GM12878 (cell line): ENCODE results near the gene AKAP13. TPM values are rescaled to one million over a fixed set of nuclear protein-coding genes. Genes with fewer than 3 reads are reported as not detected.

Experiments used
- ATAC-seq: fragments of 200-7000 bp; cut with Tn5 transposase; 3 replicates; pipeline ENCODE4 v1.9.1; 2020; ENCODE audit warnings: mild to moderate bottlenecking, moderate library complexity
- BruUV-seq: library from RNA; stranded (reverse); fragments of 400-500 nt; replicated peaks from 2 replicates; lab custom pipeline; 2021; lab: Mats Ljungman, UMichigan
- CTCF ChIA-PET: fragments of 300-600 bp; sonication (Branson Sonifier 250); formaldehyde crosslinking; extraction: SDS; loops from one replicate; lab custom pipeline; 2021; ENCODE audit warnings: inconsistent platforms; lab: Yijun Ruan, JAX
- POLR2A ChIA-PET: fragments of 350-600 bp; formaldehyde crosslinking; extraction: SDS; loops from one replicate; lab custom pipeline; 2021; ENCODE audit warnings: inconsistent platforms; lab: Charles Lee
- RAD21 ChIA-PET: fragments of 300-600 bp; sonication (Branson Sonifier 250); formaldehyde crosslinking; loops from one replicate; lab custom pipeline; 2023; ENCODE audit warnings: antibody characterized with exemption; ENCODE audit not compliant: unreplicated experiment; lab: Charles Lee
- SMC1A ChIA-PET: fragments of 300-600 bp; sonication (Branson Sonifier 250); formaldehyde crosslinking; loops from one replicate; lab custom pipeline; 2023; ENCODE audit not compliant: unreplicated experiment, uncharacterized antibody; lab: Charles Lee
- DNase-seq: peaks from one replicate; pipeline ENCODE4 v3.0.0-alpha.2; 2011; ENCODE audit warnings: low read depth, low spot score
- FAIRE-seq: peaks from 3 replicates; lab custom pipeline; 2011; peaks lifted over from hg19 to GRCh38; lab: Jason Lieb, UNC
- H2AFZ ChIP-seq: 2 replicates; pipeline ENCODE4 v1.6.0; 2011; ENCODE audit warnings: low read depth, low read length, control low read depth; ENCODE audit not compliant: control insufficient read depth
- H3K27ac ChIP-seq: 2 replicates; pipeline ENCODE4 v1.5.1; 2011; ENCODE audit warnings: control low read depth; ENCODE audit not compliant: control insufficient read depth, insufficient read depth
- H3K27me3 ChIP-seq, 2 experiments: replicated peaks in 1 of 2; 2 replicates each; pipeline versions ENCODE4 v1.6.0 to v1.6.1; 2011; ENCODE audit warnings: low read length in 1 of 2; ENCODE audit not compliant: control insufficient read depth in 2 of 2, insufficient read depth in 2 of 2
- H3K36me3 ChIP-seq, 2 experiments: 2 replicates each; pipeline ENCODE4 v1.5.1; 2011; ENCODE audit warnings: low read length in 1 of 2; ENCODE audit not compliant: control insufficient read depth in 2 of 2, insufficient read depth in 2 of 2
- H3K4me1 ChIP-seq: 2 replicates; pipeline ENCODE4 v1.6.1; 2011; ENCODE audit warnings: mild to moderate bottlenecking, low read length, moderate library complexity, mixed read lengths; ENCODE audit not compliant: control insufficient read depth, insufficient read depth
- H3K4me2 ChIP-seq: 2 replicates; pipeline ENCODE4 v1.6.0; 2011; ENCODE audit warnings: control low read depth; ENCODE audit not compliant: control insufficient read depth, insufficient read depth
- H3K4me3 ChIP-seq: fragments of 200-600 bp; sonication (generic); 2 replicates; pipeline ENCODE4 v1.5.1; 2016
- H3K79me2 ChIP-seq: 2 replicates; pipeline ENCODE4 v1.6.0; 2011; ENCODE audit warnings: low read length; ENCODE audit not compliant: control insufficient read depth, insufficient read depth
- H3K9ac ChIP-seq: 2 replicates; pipeline ENCODE4 v1.8.0; 2011; ENCODE audit warnings: low read length, control low read depth, mixed read lengths; ENCODE audit not compliant: control insufficient read depth, insufficient read depth
- H3K9me3 ChIP-seq: replicated peaks from 3 replicates; pipeline ENCODE4 v1.5.1; 2011; ENCODE audit warnings: mild to moderate bottlenecking, low read length; ENCODE audit not compliant: control insufficient read depth, insufficient read depth
- H4K20me1 ChIP-seq: 2 replicates; pipeline ENCODE4 v1.6.0; 2011; ENCODE audit not compliant: control insufficient read depth, insufficient read depth
- BHLHE40 ChIP-seq, 2 experiments: fragments of 450-650 bp in 1 of 2; IDR thresholded peaks; 2 replicates each; pipeline ENCODE4 v1.6.1; 2011 to 2017; ENCODE audit warnings: low read depth in 2 of 2, borderline replicate concordance in 1 of 2, improper control_type of control experiment in 1 of 2, low read length in 1 of 2, mild to moderate bottlenecking in 1 of 2
- CREB1 ChIP-seq: IDR thresholded peaks from 2 replicates; pipeline ENCODE4 v1.6.1; 2012; ENCODE audit warnings: low read depth, mild to moderate bottlenecking, inconsistent platforms
- IRF5 ChIP-seq: fragments of 450-650 bp; IDR thresholded peaks from 2 replicates; pipeline ENCODE4 v1.6.1; 2017; ENCODE audit warnings: borderline replicate concordance
- KDM1A ChIP-seq: fragments of 200-600 bp; sonication (generic); IDR thresholded peaks from 2 replicates; pipeline ENCODE4 v1.6.1; 2016; ENCODE audit warnings: borderline replicate concordance
- NFYA ChIP-seq: IDR thresholded peaks from 2 replicates; pipeline ENCODE4 v1.6.1; 2011; ENCODE audit warnings: low read depth, mild to moderate bottlenecking, low read length, improper control_type of control experiment, borderline replicate concordance
- NR2C1 ChIP-seq: fragments of 450-650 bp; IDR thresholded peaks from 2 replicates; pipeline ENCODE4 v1.6.1; 2017; ENCODE audit warnings: antibody characterized with exemption, mild to moderate bottlenecking, moderate library complexity
- RCOR1 ChIP-seq: conservative IDR thresholded peaks from 2 replicates; pipeline ENCODE4 v1.6.1; 2012; ENCODE audit warnings: low read depth, low read length, improper control_type of control experiment
- RELA ChIP-seq: fragments of 450-650 bp; IDR thresholded peaks from 2 replicates; pipeline ENCODE4 v1.8.0; 2014; ENCODE audit warnings: borderline replicate concordance; ENCODE audit not compliant: partially characterized antibody
- SMAD5 ChIP-seq: IDR thresholded peaks from 2 replicates; pipeline ENCODE4 v1.6.1; 2016; ENCODE audit warnings: antibody characterized with exemption, low read depth
- YBX1 ChIP-seq: fragments of 450-650 bp; IDR thresholded peaks from 2 replicates; pipeline ENCODE4 v1.6.1; 2016; ENCODE audit warnings: antibody characterized with exemption
- ZBTB4 ChIP-seq: fragments of 450-650 bp; formaldehyde crosslinking; IDR thresholded peaks from 2 replicates; pipeline ENCODE4 v1.4.0; 2022; ENCODE audit warnings: mild to moderate bottlenecking, moderate library complexity
- WGBS: methylation state at CpG from one replicate; pipeline ENCODE4 v1.1.6; 2016; ENCODE audit warnings: low lambda C conversion rate; ENCODE audit not compliant: insufficient replicate concordance, insufficient coverage; ENCODE audit errors: missing lambda C conversion rate; 5-methylcytosine and 5-hydroxymethylcytosine counted together
- in situ Hi-C: fragments of 300-500 bp; cut with MboI; formaldehyde crosslinking; loops from 9 replicates; pipeline ENCODE4 v1.14.3; 2018; ENCODE audit warnings: mixed read lengths
- intact Hi-C: fragments of 100-400 bp; cut with micrococcal nuclease; formaldehyde crosslinking; loops from one replicate; pipeline ENCODE4 v1.14.2; 2022; ENCODE audit not compliant: unreplicated experiment
- polyA plus RNA-seq, 11 experiments: library from polyadenylated mRNA; depleted of rRNA in 4 of 11; unstranded in 6 of 11; stranded (reverse) in 5 of 11; fragments of >200 nt; fragmentation: Nextera tagmentation in 4 of 11; fragmentation: Illumina TruSeq in 1 of 11; extraction: Ambion mirVana in 4 of 11; extraction: Trizol in 1 of 11; gene quantifications; 1 replicate in 1 of 11; 2 replicates in 10 of 11; pipeline versions ENCODE4 v1.2.1 to v1.2.3, GENCODE V29; 2011 to 2016; ENCODE audit warnings: inconsistent platforms in 2 of 11, missing spikeins in 2 of 11, low read depth in 1 of 11
- total RNA-seq, 4 experiments: library from RNA; depleted of rRNA in 3 of 4; stranded (reverse); fragments of >200 nt in 3 of 4; fragmentation: Illumina TruSeq in 1 of 4; extraction: Trizol in 1 of 4; gene quantifications; 2 replicates each; pipeline versions ENCODE4 v1.2.1 to v1.2.3, GENCODE V29; 2013 to 2021
- TF ChIP-seq, protein P1 (sequence below): IDR thresholded peaks from 2 replicates; pipeline ENCODE4 v1.6.1; 2011; ENCODE audit warnings: low read depth, mild to moderate bottlenecking, low read length, moderate library complexity, borderline replicate concordance; ENCODE audit errors: extremely low read depth
- TF ChIP-seq, protein P2 (sequence below): fragments of 450-650 bp; IDR thresholded peaks from 2 replicates; pipeline ENCODE4 v1.6.1; 2017; ENCODE audit warnings: antibody characterized with exemption, mild to moderate bottlenecking, moderate library complexity
- TF ChIP-seq, protein P3 (sequence below), 3 experiments: IDR thresholded peaks in 2 of 3; conservative IDR thresholded peaks in 1 of 3; 2 replicates each; pipeline ENCODE4 v1.5.1; 2011; ENCODE audit warnings: low read depth in 3 of 3, low read length in 3 of 3, mild to moderate bottlenecking in 3 of 3, control low read depth in 2 of 3, moderate library complexity in 2 of 3, inconsistent platforms in 1 of 3, mixed read lengths in 1 of 3; ENCODE audit not compliant: control insufficient read depth in 2 of 3, insufficient read depth in 1 of 3; ENCODE audit errors: extremely low read depth in 1 of 3

Gene AKAP13
- total and polyA plus RNA-seq, 10 of the 15 experiments (the other 5 are each of a cell fraction or from before 2014, with no cell fraction given): 14.4 to 74.9 (median 55.1) TPM

GRCh38 chr15:85600001-85600400 lies 219.6 kb downstream of the AKAP13 start:
- intact Hi-C loops: no loop called here
- no peak overlapping the region for H3K9ac ChIP-seq
- ChIA-PET RAD21 (interaction anchor here (1.4 kb wide), 1 partner anchor 130 kb away, joined by 4 read pairs; no protein-coding TSS in a partner anchor), POLR2A (interaction anchor here (1.6 kb wide), 1 partner anchor 111 kb away, joined by 4 read pairs; no protein-coding TSS in a partner anchor), CTCF (interaction anchor here (0.7 to 1.3 kb wide), 5 partner anchors 13 to 96 kb away, joined by 3 to 4 read pairs (median 3); no protein-coding TSS in a partner anchor), SMC1A (interaction anchor here (1.0 to 2.3 kb wide), 3 partner anchors 18 to 42 kb away, joined by 3 to 5 read pairs (median 4); no protein-coding TSS in a partner anchor)
- 97% methylated on average over 2 of the region's 2 CpGs for WGBS
- H3K79me2 ChIP-seq: no peaks in the 10 kb centered on the region
- no peaks in the 10 kb centered on the region for H3K4me1 ChIP-seq
- no peaks in the 10 kb centered on the region for H4K20me1 ChIP-seq
- no peak for ATAC-seq
- no peaks in the 10 kb centered on the region for H3K9me3 ChIP-seq
- H2AFZ ChIP-seq: no peak overlapping the region
- H3K27me3 ChIP-seq: no peaks in the 10 kb centered on the region
- no peak for FAIRE-seq
- in situ Hi-C loops: no loop called here
- no TSS peak for BruUV-seq
- no peak overlapping the region for H3K27ac ChIP-seq
- H3K36me3 ChIP-seq: peaks cover 0 to 12% of the 10 kb centered on the region in 2 experiments; a peak in 1 of 4 replicates
- H3K4me2 ChIP-seq: no peak overlapping the region
- DNase-seq: no peak
- H3K4me3 ChIP-seq: no peak overlapping the region
- TF ChIP-seq IRF5: no peak
- TF ChIP-seq NR2C1: no peak
- no peak for TF ChIP-seq ZBTB4 (CRISPR knock-in tag)
- no peak for TF ChIP-seq NFYA
- TF ChIP-seq CREB1: no peak
- no peak for TF ChIP-seq SMAD5
- TF ChIP-seq, protein P1, sequence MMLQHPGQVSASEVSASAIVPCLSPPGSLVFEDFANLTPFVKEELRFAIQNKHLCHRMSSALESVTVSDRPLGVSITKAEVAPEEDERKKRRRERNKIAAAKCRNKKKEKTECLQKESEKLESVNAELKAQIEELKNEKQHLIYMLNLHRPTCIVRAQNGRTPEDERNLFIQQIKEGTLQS: no peak
- TF ChIP-seq RCOR1: no peak
- TF ChIP-seq BHLHE40 (IDR thresholded peaks at IDR 0.05; ENCODE audit: borderline replicate concordance in 1 of 2, low read depth in 2 of 2, low read length in 1 of 2): no peak
- TF ChIP-seq, protein P2, sequence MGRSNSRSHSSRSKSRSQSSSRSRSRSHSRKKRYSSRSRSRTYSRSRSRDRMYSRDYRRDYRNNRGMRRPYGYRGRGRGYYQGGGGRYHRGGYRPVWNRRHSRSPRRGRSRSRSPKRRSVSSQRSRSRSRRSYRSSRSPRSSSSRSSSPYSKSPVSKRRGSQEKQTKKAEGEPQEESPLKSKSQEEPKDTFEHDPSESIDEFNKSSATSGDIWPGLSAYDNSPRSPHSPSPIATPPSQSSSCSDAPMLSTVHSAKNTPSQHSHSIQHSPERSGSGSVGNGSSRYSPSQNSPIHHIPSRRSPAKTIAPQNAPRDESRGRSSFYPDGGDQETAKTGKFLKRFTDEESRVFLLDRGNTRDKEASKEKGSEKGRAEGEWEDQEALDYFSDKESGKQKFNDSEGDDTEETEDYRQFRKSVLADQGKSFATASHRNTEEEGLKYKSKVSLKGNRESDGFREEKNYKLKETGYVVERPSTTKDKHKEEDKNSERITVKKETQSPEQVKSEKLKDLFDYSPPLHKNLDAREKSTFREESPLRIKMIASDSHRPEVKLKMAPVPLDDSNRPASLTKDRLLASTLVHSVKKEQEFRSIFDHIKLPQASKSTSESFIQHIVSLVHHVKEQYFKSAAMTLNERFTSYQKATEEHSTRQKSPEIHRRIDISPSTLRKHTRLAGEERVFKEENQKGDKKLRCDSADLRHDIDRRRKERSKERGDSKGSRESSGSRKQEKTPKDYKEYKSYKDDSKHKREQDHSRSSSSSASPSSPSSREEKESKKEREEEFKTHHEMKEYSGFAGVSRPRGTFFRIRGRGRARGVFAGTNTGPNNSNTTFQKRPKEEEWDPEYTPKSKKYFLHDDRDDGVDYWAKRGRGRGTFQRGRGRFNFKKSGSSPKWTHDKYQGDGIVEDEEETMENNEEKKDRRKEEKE: no peak
- TF ChIP-seq YBX1: no peak
- no peak for TF ChIP-seq KDM1A
- TF ChIP-seq, protein P3, sequence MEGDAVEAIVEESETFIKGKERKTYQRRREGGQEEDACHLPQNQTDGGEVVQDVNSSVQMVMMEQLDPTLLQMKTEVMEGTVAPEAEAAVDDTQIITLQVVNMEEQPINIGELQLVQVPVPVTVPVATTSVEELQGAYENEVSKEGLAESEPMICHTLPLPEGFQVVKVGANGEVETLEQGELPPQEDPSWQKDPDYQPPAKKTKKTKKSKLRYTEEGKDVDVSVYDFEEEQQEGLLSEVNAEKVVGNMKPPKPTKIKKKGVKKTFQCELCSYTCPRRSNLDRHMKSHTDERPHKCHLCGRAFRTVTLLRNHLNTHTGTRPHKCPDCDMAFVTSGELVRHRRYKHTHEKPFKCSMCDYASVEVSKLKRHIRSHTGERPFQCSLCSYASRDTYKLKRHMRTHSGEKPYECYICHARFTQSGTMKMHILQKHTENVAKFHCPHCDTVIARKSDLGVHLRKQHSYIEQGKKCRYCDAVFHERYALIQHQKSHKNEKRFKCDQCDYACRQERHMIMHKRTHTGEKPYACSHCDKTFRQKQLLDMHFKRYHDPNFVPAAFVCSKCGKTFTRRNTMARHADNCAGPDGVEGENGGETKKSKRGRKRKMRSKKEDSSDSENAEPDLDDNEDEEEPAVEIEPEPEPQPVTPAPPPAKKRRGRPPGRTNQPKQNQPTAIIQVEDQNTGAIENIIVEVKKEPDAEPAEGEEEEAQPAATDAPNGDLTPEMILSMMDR (IDR thresholded peaks at IDR 0.05 in 2 of 3, conservative IDR thresholded peaks at IDR 0.05 in 1 of 3; ENCODE audit: control insufficient read depth in 2 of 3, extremely low read depth in 1 of 3, insufficient read depth in 1 of 3, low read depth in 3 of 3, low read length in 3 of 3): no peak
- TF ChIP-seq RELA: no peak
